ENCODE measurements around the gene IFNB1. TPM values are rescaled to one million over a fixed set of nuclear protein-coding genes. Genes with fewer than 3 reads are reported as not detected.

The IFNB1 gene
- total and polyA plus RNA-seq, 10 donors = not detected

DNA sequence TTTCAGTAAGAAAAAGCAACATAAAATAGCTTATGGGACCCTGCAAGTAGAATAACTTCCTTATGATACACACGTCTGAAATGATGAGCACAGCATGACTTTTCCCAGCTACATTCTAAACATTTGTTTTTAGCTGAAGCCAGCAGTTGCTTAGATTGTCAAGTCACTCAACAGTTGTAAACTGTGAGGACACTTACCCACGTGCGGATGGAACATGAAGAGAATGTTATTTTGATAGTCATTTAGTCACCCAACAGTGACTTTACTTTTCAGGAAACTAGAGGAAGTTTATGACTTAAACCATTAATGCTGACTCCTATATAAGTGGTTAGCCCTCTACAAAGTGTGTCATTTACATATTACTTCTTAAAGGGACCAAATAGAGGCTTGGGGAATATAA is 49.3 kb downstream of the IFNB1 start:
- Histone ChIP-seq H3K27ac (peak overlapping the region in 2 of 8 donors; percentile 29), H3K4me3 (no peak overlapping the region), H3K36me3 (peaks cover 0 to 20% (median 5%) of the 10 kb centered on the region in 6 donors), H3K27me3 (replicated peaks in 1 of 7) (peaks cover 0 to 11% (median 0%) of the 10 kb centered on the region in 7 donors), H3K4me1 (peaks cover 0 to 54% (median 29%) of the 10 kb centered on the region in 6 donors), H3K9me3 (peaks cover 0 to under 1% (median 0%) of the 10 kb centered on the region in 8 donors)
- WGBS, 5 donors = 39 to 55% (median 47%) methylated on average over 3 of the region's 3 CpGs
- TF ChIP-seq POLR2AphosphoS5 (IDR thresholded peaks at IDR 0.05) = no peak
- TF ChIP-seq, protein P1, sequence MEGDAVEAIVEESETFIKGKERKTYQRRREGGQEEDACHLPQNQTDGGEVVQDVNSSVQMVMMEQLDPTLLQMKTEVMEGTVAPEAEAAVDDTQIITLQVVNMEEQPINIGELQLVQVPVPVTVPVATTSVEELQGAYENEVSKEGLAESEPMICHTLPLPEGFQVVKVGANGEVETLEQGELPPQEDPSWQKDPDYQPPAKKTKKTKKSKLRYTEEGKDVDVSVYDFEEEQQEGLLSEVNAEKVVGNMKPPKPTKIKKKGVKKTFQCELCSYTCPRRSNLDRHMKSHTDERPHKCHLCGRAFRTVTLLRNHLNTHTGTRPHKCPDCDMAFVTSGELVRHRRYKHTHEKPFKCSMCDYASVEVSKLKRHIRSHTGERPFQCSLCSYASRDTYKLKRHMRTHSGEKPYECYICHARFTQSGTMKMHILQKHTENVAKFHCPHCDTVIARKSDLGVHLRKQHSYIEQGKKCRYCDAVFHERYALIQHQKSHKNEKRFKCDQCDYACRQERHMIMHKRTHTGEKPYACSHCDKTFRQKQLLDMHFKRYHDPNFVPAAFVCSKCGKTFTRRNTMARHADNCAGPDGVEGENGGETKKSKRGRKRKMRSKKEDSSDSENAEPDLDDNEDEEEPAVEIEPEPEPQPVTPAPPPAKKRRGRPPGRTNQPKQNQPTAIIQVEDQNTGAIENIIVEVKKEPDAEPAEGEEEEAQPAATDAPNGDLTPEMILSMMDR (IDR thresholded peaks at IDR 0.05 in 8 of 11, conservative IDR thresholded peaks at IDR 0.05 in 3 of 11) = no peak
- TF ChIP-seq POLR2A (IDR thresholded peaks at IDR 0.05) = no peak
- intact Hi-C loops (cut with DNase I; ENCODE audit: low total_unique reads) = no loop called here
- DNase-seq = no peak

DNA sequence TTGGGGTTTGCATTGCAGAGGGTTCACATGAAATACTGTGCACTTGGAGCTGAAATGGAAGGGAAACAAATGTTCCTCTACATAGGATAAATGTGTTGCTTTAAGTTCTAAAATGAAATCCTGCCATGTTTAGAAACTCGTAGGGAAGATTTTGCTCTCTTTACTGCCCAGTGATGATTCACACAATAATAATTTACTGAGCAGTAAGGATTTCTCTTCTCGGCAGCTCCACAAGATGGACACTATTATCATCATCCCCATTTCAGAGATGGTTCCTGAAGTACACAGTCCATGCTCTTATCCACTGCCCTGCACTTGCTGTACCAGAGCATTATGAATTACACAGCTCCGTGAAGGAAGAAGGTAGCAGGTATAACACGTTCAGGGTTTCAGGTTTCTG is 50.4 kb downstream of the IFNB1 start:
- peaks cover 0 to 23% (median 5%) of the 10 kb centered on the region in 6 donors for H3K36me3 ChIP-seq
- H3K9me3 ChIP-seq = peaks cover 0 to 4% (median 0%) of the 10 kb centered on the region in 8 donors
- TF ChIP-seq, protein P1 (IDR thresholded peaks at IDR 0.05 in 8 of 11, conservative IDR thresholded peaks at IDR 0.05 in 3 of 11) = no peak
- no peak for TF ChIP-seq POLR2AphosphoS5 (IDR thresholded peaks at IDR 0.05)
- TF ChIP-seq POLR2A (IDR thresholded peaks at IDR 0.05) = no peak
- WGBS, 5 donors = 82 to 94% (median 92%) methylated on average over 4 of the region's 4 CpGs
- H3K27ac ChIP-seq = no peak overlapping the region
- DNase-seq = no peak
- H3K4me3 ChIP-seq = no peak overlapping the region
- peaks cover 0 to 11% (median 0%) of the 10 kb centered on the region in 7 donors for H3K27me3 ChIP-seq (replicated peaks in 1 of 7)
- intact Hi-C loops (cut with DNase I; ENCODE audit: low total_unique reads) = no loop called here
- peaks cover 0 to 53% (median 28%) of the 10 kb centered on the region in 6 donors for H3K4me1 ChIP-seq

Small RNA genes within 50 kb of the gene (small RNA-seq; reads per million reads assigned to genes)
- gene IFNWP4 = 0 reads per million in 4 donors

Other genes starting within 250 kb of the IFNB1 start
- gene HACD4, start 46.3 kb downstream of the IFNB1 start, total RNA-seq = 10 to 100 TPM in 2 of 7 donors, 1 to 10 TPM in 5; 5.9 to 18.0 (median 7.9) TPM
- 1 to 10 TPM; 1.6 to 3.0 (median 2.4) TPM for gene HACD4, start 46.3 kb downstream of the IFNB1 start, polyA plus RNA-seq
- not detected for gene IFNW1, start 63.9 kb upstream of the IFNB1 start, total RNA-seq
- gene IFNW1, start 63.9 kb upstream of the IFNB1 start, polyA plus RNA-seq = not detected
- gene IFNA21, start 88.7 kb upstream of the IFNB1 start, total RNA-seq = not detected
- not detected for gene IFNA21, start 88.7 kb upstream of the IFNB1 start, polyA plus RNA-seq
- not detected for gene IFNA4, start 109.6 kb upstream of the IFNB1 start, total RNA-seq
- not detected for gene IFNA4, start 109.6 kb upstream of the IFNB1 start, polyA plus RNA-seq
- gene IFNA7, start 124.3 kb upstream of the IFNB1 start, total RNA-seq = not detected
- not detected for gene IFNA7, start 124.3 kb upstream of the IFNB1 start, polyA plus RNA-seq
- gene IFNA10, start 129.2 kb upstream of the IFNB1 start, total RNA-seq = not detected
- not detected for gene IFNA10, start 129.2 kb upstream of the IFNB1 start, polyA plus RNA-seq
- not detected for gene IFNA16, start 139.4 kb upstream of the IFNB1 start, total RNA-seq
- gene IFNA16, start 139.4 kb upstream of the IFNB1 start, polyA plus RNA-seq = not detected
- gene IFNA17, start 150.3 kb upstream of the IFNB1 start, total RNA-seq = not detected
- not detected for gene IFNA17, start 150.3 kb upstream of the IFNB1 start, polyA plus RNA-seq
- gene IFNA14, start 162.1 kb upstream of the IFNB1 start, total RNA-seq = not detected
- gene IFNA14, start 162.1 kb upstream of the IFNB1 start, polyA plus RNA-seq = not detected
- 1 to 10 TPM in 1 of 7 donors, not detected in 6; 1.2 TPM for gene IFNA5, start 227.4 kb upstream of the IFNB1 start, total RNA-seq
- gene IFNA5, start 227.4 kb upstream of the IFNB1 start, polyA plus RNA-seq = not detected

All from spleen (tissue), 11 donors.